SK-N-SH (cell line): ENCODE data around the gene BMP8A.

Experiments
- MXI1 ChIP-seq: IDR thresholded peaks from 2 replicates; pipeline ENCODE4 v1.6.1; 2012; ENCODE audit warnings: mild to moderate bottlenecking, low read depth, low read length, improper control_type of control experiment
- TF ChIP-seq, protein P1 (sequence below): fragments of 200-600 bp; sonication (generic); IDR thresholded peaks from 2 replicates; pipeline ENCODE4 v1.6.1; 2017; ENCODE audit warnings: antibody characterized with exemption, mild to moderate bottlenecking, moderate library complexity

DNA sequence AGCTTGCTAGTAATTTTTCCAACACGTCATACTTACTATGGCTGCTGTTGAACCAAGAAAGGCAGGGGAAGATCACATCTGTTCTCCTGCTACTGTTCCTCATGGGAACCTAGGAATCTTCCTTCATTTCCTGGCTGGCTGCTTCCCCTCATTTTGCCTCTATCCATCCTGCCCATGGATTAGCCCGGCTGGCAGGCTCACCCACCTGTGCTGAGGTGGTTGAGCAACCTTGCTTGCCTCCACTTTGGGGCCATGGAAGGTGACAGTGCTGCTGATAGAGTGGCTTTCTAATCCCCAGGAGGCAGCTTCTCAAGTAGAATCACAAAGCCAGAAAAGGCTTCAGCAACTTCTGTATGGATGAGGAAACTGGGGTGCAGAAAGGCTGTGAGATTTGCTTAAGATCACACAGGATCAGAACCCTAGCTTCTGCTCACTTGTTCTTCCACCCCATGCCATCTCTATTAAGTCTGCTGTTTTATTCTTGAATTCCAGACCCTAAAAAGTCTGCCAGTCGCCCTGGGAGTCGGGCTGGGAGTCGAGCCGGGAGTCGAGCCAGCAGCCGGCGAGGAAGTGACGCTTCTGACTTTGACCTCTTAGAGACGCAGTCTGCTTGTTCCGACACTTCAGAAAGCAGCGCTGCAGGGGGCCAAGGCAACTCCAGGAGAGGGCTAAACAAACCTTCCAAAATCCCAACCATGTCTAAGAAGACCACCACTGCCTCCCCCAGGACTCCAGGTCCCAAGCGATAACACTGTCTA, 6.2 kb upstream of the BMP8A start:
- TF ChIP-seq MXI1: no peak
- TF ChIP-seq, protein P1, sequence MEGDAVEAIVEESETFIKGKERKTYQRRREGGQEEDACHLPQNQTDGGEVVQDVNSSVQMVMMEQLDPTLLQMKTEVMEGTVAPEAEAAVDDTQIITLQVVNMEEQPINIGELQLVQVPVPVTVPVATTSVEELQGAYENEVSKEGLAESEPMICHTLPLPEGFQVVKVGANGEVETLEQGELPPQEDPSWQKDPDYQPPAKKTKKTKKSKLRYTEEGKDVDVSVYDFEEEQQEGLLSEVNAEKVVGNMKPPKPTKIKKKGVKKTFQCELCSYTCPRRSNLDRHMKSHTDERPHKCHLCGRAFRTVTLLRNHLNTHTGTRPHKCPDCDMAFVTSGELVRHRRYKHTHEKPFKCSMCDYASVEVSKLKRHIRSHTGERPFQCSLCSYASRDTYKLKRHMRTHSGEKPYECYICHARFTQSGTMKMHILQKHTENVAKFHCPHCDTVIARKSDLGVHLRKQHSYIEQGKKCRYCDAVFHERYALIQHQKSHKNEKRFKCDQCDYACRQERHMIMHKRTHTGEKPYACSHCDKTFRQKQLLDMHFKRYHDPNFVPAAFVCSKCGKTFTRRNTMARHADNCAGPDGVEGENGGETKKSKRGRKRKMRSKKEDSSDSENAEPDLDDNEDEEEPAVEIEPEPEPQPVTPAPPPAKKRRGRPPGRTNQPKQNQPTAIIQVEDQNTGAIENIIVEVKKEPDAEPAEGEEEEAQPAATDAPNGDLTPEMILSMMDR: no peak
